ENCODE data around the gene PEX19.
A peak's percentile ranks its signal among the peaks of the same experiment; 100 is the strongest.

PEX19 gene, protein sequence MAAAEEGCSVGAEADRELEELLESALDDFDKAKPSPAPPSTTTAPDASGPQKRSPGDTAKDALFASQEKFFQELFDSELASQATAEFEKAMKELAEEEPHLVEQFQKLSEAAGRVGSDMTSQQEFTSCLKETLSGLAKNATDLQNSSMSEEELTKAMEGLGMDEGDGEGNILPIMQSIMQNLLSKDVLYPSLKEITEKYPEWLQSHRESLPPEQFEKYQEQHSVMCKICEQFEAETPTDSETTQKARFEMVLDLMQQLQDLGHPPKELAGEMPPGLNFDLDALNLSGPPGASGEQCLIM

DNA sequence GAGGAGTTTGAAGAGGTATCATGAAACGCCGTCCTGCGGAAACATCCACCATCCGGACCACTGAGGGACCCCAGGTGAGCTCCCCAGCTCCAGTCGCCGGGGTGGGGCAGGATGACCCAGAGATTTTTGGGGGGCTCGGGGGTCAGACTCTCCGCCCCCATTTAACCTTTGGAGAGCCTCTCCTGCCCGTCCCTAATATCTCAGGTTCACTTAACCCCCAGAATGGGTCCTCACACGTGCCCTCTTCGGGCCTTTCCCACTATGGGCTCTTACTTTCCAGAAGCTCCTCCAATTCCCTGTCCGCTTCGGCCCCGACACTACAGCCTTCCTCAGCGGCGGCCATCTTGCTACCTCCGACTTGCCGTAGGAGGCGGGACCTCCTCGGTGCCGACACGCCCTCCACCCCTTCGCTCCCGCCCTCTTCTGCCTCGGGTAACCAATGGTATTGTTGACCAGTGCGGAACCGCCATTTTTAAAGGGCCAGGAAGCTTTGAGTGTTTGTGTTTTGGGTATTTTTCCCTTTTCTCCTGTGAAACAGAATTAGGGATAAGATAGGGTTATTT lies at the start of gene PEX19:
Gene PEX19, minus strand, starts transcription at position 352 of the 563 bp plus-strand sequence. Its CDS starts 9 bp downstream, at position 343.
- H3K36me3 ChIP-seq (ENCODE audit: control insufficient read depth in 2 of 2, insufficient read depth in 1 of 2, low read length in 2 of 2) = peaks cover 21 to 47% of the 10 kb centered on the region in 2 experiments; a peak in 2 of 3 replicates
- peak within 1 kb of the TSS; percentile 30; the same call in 1 of the 2 replicates for H3K27ac ChIP-seq (ENCODE audit: extremely low read depth, low read depth, low read length)
- H3K9me3 ChIP-seq (ENCODE audit: control insufficient read depth, insufficient read depth, low read depth, low read length) = no peaks in the 10 kb centered on the region
- ChIA-PET POLR2A (interaction anchor here (0.7 to 2.1 kb wide), 11 partner anchors 10 to 144 kb away, joined by 3 to 20 read pairs (median 3); partner anchors contain the start of gene DCAF8), CTCF (interaction anchor here (0.6 to 2.4 kb wide), 12 partner anchors 19 to 187 kb away, joined by 3 to 10 read pairs (median 4); no protein-coding TSS in a partner anchor)
- peak within 1 kb of the TSS; percentile 82 for H3K4me3 ChIP-seq (ENCODE audit: low read depth, low read length)
- H3K4me1 ChIP-seq (ENCODE audit: control insufficient read depth, insufficient read depth, low read length) = no peaks in the 10 kb centered on the region
- peak; percentile 70 for TF ChIP-seq YY2 (tag by site-specific recombination; IDR thresholded peaks at IDR 0.05)
- TF ChIP-seq, protein P1, sequence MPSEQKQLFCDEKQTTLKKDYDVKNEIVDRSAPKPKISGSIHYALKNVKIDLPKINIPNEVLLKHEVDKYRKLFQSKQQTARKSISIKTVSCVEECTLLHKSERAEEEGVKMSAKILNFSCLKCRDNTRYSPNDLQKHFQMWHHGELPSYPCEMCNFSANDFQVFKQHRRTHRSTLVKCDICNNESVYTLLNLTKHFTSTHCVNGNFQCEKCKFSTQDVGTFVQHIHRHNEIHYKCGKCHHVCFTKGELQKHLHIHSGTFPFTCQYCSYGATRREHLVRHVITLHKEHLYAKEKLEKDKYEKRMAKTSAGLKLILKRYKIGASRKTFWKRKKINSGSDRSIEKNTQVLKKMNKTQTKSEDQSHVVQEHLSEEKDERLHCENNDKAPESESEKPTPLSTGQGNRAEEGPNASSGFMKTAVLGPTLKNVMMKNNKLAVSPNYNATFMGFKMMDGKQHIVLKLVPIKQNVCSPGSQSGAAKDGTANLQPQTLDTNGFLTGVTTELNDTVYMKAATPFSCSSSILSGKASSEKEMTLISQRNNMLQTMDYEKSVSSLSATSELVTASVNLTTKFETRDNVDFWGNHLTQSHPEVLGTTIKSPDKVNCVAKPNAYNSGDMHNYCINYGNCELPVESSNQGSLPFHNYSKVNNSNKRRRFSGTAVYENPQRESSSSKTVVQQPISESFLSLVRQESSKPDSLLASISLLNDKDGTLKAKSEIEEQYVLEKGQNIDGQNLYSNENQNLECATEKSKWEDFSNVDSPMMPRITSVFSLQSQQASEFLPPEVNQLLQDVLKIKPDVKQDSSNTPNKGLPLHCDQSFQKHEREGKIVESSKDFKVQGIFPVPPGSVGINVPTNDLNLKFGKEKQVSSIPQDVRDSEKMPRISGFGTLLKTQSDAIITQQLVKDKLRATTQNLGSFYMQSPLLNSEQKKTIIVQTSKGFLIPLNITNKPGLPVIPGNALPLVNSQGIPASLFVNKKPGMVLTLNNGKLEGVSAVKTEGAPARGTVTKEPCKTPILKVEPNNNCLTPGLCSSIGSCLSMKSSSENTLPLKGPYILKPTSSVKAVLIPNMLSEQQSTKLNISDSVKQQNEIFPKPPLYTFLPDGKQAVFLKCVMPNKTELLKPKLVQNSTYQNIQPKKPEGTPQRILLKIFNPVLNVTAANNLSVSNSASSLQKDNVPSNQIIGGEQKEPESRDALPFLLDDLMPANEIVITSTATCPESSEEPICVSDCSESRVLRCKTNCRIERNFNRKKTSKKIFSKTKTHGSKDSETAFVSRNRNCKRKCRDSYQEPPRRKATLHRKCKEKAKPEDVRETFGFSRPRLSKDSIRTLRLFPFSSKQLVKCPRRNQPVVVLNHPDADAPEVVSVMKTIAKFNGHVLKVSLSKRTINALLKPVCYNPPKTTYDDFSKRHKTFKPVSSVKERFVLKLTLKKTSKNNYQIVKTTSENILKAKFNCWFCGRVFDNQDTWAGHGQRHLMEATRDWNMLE (tag by site-specific recombination; conservative IDR thresholded peaks at IDR 0.05; ENCODE audit: low read depth) = no peak
- no peak for TF ChIP-seq ZNF169 (tag by site-specific recombination; IDR thresholded peaks at IDR 0.05)
- 0 out of 2 replicates have a peak, but pooled peaks have one; percentile 23 for TF ChIP-seq ZSCAN30 (tag by site-specific recombination; IDR thresholded peaks at IDR 0.05)
- no peak for TF ChIP-seq ZNF37A (tag by site-specific recombination; IDR thresholded peaks at IDR 0.05)
- TF ChIP-seq ZNF221 (tag by site-specific recombination; IDR thresholded peaks at IDR 0.05; ENCODE audit: borderline replicate concordance) = no peak
- no peak for TF ChIP-seq KLF7 (tag by site-specific recombination; IDR thresholded peaks at IDR 0.05; ENCODE audit: borderline replicate concordance)
- TF ChIP-seq, protein P2, sequence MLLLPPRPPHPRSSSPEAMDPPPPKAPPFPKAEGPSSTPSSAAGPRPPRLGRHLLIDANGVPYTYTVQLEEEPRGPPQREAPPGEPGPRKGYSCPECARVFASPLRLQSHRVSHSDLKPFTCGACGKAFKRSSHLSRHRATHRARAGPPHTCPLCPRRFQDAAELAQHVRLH (tag by site-specific recombination; IDR thresholded peaks at IDR 0.05) = peak; percentile 61; the same call in 1 of the 2 replicates
- TF ChIP-seq ZNF292 (tag by site-specific recombination; IDR thresholded peaks at IDR 0.05; ENCODE audit: borderline replicate concordance, low read depth) = no peak
- TF ChIP-seq ZNF174 (tag by site-specific recombination; IDR thresholded peaks at IDR 0.05) = no peak
- TF ChIP-seq, protein P3, sequence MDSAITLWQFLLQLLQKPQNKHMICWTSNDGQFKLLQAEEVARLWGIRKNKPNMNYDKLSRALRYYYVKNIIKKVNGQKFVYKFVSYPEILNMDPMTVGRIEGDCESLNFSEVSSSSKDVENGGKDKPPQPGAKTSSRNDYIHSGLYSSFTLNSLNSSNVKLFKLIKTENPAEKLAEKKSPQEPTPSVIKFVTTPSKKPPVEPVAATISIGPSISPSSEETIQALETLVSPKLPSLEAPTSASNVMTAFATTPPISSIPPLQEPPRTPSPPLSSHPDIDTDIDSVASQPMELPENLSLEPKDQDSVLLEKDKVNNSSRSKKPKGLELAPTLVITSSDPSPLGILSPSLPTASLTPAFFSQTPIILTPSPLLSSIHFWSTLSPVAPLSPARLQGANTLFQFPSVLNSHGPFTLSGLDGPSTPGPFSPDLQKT (IDR thresholded peaks at IDR 0.05; ENCODE audit: borderline replicate concordance, low read depth, low read length) = no peak
- no peak for TF ChIP-seq ZNF311 (tag by site-specific recombination; IDR thresholded peaks at IDR 0.05; ENCODE audit: borderline replicate concordance)
- TF ChIP-seq ZNF677 (tag by site-specific recombination; IDR thresholded peaks at IDR 0.05) = no peak
- no peak for TF ChIP-seq REPIN1 (tag by site-specific recombination; IDR thresholded peaks at IDR 0.05; ENCODE audit: low read depth)
- TF ChIP-seq, protein P4, sequence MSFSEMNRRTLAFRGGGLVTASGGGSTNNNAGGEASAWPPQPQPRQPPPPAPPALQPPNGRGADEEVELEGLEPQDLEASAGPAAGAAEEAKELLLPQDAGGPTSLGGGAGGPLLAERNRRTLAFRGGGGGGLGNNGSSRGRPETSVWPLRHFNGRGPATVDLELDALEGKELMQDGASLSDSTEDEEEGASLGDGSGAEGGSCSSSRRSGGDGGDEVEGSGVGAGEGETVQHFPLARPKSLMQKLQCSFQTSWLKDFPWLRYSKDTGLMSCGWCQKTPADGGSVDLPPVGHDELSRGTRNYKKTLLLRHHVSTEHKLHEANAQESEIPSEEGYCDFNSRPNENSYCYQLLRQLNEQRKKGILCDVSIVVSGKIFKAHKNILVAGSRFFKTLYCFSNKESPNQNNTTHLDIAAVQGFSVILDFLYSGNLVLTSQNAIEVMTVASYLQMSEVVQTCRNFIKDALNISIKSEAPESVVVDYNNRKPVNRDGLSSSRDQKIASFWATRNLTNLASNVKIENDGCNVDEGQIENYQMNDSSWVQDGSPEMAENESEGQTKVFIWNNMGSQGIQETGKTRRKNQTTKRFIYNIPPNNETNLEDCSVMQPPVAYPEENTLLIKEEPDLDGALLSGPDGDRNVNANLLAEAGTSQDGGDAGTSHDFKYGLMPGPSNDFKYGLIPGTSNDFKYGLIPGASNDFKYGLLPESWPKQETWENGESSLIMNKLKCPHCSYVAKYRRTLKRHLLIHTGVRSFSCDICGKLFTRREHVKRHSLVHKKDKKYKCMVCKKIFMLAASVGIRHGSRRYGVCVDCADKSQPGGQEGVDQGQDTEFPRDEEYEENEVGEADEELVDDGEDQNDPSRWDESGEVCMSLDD (tag by site-specific recombination; IDR thresholded peaks at IDR 0.05) = peak; percentile 90; the same call in 1 of the 2 replicates
- TF ChIP-seq, protein P5, sequence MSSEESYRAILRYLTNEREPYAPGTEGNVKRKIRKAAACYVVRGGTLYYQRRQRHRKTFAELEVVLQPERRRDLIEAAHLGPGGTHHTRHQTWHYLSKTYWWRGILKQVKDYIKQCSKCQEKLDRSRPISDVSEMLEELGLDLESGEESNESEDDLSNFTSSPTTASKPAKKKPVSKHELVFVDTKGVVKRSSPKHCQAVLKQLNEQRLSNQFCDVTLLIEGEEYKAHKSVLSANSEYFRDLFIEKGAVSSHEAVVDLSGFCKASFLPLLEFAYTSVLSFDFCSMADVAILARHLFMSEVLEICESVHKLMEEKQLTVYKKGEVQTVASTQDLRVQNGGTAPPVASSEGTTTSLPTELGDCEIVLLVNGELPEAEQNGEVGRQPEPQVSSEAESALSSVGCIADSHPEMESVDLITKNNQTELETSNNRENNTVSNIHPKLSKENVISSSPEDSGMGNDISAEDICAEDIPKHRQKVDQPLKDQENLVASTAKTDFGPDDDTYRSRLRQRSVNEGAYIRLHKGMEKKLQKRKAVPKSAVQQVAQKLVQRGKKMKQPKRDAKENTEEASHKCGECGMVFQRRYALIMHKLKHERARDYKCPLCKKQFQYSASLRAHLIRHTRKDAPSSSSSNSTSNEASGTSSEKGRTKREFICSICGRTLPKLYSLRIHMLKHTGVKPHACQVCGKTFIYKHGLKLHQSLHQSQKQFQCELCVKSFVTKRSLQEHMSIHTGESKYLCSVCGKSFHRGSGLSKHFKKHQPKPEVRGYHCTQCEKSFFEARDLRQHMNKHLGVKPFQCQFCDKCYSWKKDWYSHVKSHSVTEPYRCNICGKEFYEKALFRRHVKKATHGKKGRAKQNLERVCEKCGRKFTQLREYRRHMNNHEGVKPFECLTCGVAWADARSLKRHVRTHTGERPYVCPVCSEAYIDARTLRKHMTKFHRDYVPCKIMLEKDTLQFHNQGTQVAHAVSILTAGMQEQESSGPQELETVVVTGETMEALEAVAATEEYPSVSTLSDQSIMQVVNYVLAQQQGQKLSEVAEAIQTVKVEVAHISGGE (tag by site-specific recombination; conservative IDR thresholded peaks at IDR 0.05; ENCODE audit: low read depth) = no peak
- TF ChIP-seq ZNF629 (tag by site-specific recombination; IDR thresholded peaks at IDR 0.05) = peak; percentile 62; the same call in 1 of the 2 replicates
- TF ChIP-seq ZNF555 (tag by site-specific recombination; conservative IDR thresholded peaks at IDR 0.05) = no peak
- no peak for TF ChIP-seq TCF7L2 (IDR thresholded peaks at IDR 0.05; ENCODE audit: borderline replicate concordance, low read depth, low read length)
